Prostate gland (tissue), 2 donors: ENCODE results near the gene CTNNA1.

Experiments used
- CTCF ChIP-seq, 4 experiments: fragments of 200-600 bp in 2 of 4; fragments of 450-650 bp in 2 of 4; sonication (generic) in 2 of 4; IDR thresholded peaks; 1 replicate in 3 of 4; 2 replicates in 1 of 4; pipeline ENCODE4 v1.5.1; 2016 to 2019; ENCODE audit warnings: antibody characterized with exemption in 4 of 4, mild to moderate bottlenecking in 2 of 4, moderate library complexity in 2 of 4
- POLR2A ChIP-seq: fragments of 450-650 bp; IDR thresholded peaks from one replicate; pipeline ENCODE4 v1.6.1; 2016; ENCODE audit warnings: antibody characterized with exemption, mild to moderate bottlenecking
- POLR2AphosphoS5 ChIP-seq: sonication (generic); formaldehyde crosslinking; IDR thresholded peaks from one replicate; pipeline ENCODE4 v1.6.1; 2017; ENCODE audit warnings: antibody characterized with exemption

DNA sequence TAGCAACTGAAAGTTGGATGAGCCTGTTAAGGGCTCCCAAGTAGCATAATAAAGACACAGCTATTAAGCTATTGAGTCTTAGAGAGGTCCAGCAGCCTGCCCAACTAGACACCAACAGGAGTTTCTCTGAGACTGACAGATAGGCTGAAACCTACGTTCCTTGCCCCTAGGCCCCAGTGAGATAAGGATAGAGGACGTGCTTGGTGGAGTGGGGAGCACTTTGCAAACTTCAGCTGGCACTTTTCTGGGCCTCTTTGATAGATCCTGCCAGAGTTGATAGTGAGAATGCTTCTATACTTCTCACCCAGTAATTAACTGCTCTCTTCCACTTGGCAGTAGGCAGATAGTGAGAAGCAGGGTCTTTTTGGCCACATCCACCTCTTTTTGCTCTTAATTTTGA is 20.8 kb upstream of the CTNNA1 start:
- TF ChIP-seq CTCF (IDR thresholded peaks at IDR 0.05) = no peak
- TF ChIP-seq POLR2A = no peak
- TF ChIP-seq POLR2AphosphoS5 = no peak
